Renal pelvis (tissue), 12 donors: ENCODE data around the gene ATG5. TPM values are rescaled to one million over a fixed set of nuclear protein-coding genes. Genes with fewer than 3 reads are reported as not detected.
A peak's percentile ranks its signal among the peaks of the same experiment; 100 is the strongest.

Source experiments
- DNase-seq: peaks from one replicate; pipeline ENCODE4 v3.0.0-alpha.2; 2013
- long read RNA-seq, 16 experiments: transcript quantifications; one replicate each; lab custom pipeline, GENCODE V29; 2026
- polyA plus RNA-seq, 3 donors: library from polyadenylated mRNA; unstranded; fragments of 120-200 nt; gene quantifications; one replicate each; pipeline ENCODE4 v1.2.1, GENCODE V29; 2013; ENCODE audit not compliant: insufficient read length in 3 of 3

Gene ATG5
- 10 to 100 TPM; 43.9 to 49.6 (median 46.1) TPM for polyA plus RNA-seq
- long read RNA-seq, donor 1, partial matches to known transcripts, result 0 of 5 reads
- long read RNA-seq, donor 1, other reads (novel, unspliced or antisense), result 0 of 5 reads
- long read RNA-seq, donor 2, transcript ATG5-204 (8 exons, 3,216 nt), result major isoform, 12 of 16 reads
- long read RNA-seq, donor 2, partial matches to known transcripts, result 0 of 16 reads
- long read RNA-seq, donor 2, other reads (novel, unspliced or antisense), result 0 of 16 reads
- long read RNA-seq, donor 3, transcript ATG5-204 (8 exons, 3,216 nt), result major isoform, 16 of 23 reads
- long read RNA-seq, donor 3, partial matches to known transcripts, result 0 of 23 reads
- long read RNA-seq, donor 3, other reads (novel, unspliced or antisense), result 0 of 23 reads
- long read RNA-seq, donor 4, transcript ATG5-204 (8 exons, 3,216 nt), result major isoform, 13 of 17 reads
- long read RNA-seq, donor 4, partial matches to known transcripts, result 0 of 17 reads
- long read RNA-seq, donor 4, other reads (novel, unspliced or antisense), result 0 of 17 reads
- long read RNA-seq, donor 5, transcript ATG5-204 (8 exons, 3,216 nt), result major isoform, 9 of 12 reads
- long read RNA-seq, donor 5, partial matches to known transcripts, result 0 of 12 reads
- long read RNA-seq, donor 5, other reads (novel, unspliced or antisense), result 0 of 12 reads
- long read RNA-seq, donor 6, transcript ATG5-204 (8 exons, 3,216 nt), result major isoform, 5 of 9 reads
- long read RNA-seq, donor 6, partial matches to known transcripts, result 0 of 9 reads
- long read RNA-seq, donor 6, other reads (novel, unspliced or antisense), result 0 of 9 reads
- long read RNA-seq, donor 7, transcript ATG5-204 (8 exons, 3,216 nt), result major isoform, 15 of 18 reads
- long read RNA-seq, donor 7, partial matches to known transcripts, result 0 of 18 reads
- long read RNA-seq, donor 7, other reads (novel, unspliced or antisense), result 0 of 18 reads
- long read RNA-seq, donor 8, transcript ATG5-204 (8 exons, 3,216 nt), result major isoform, 9 of 12 reads
- long read RNA-seq, donor 8, partial matches to known transcripts, result 0 of 12 reads
- long read RNA-seq, donor 8, other reads (novel, unspliced or antisense), result 0 of 12 reads
- long read RNA-seq, donor 9, transcript ATG5-204 (8 exons, 3,216 nt), result major isoform, 15 of 19 reads
- long read RNA-seq, donor 9, partial matches to known transcripts, result 0 of 19 reads
- long read RNA-seq, donor 9, other reads (novel, unspliced or antisense), result 0 of 19 reads
- long read RNA-seq, donor 10, transcript ATG5-204 (8 exons, 3,216 nt), result major isoform, 7 of 9 reads
- long read RNA-seq, donor 10, partial matches to known transcripts, result 0 of 9 reads
- long read RNA-seq, donor 10, other reads (novel, unspliced or antisense), result 0 of 9 reads
- long read RNA-seq, donor 11, transcript ATG5-204 (8 exons, 3,216 nt), result major isoform, 5 of 6 reads
- long read RNA-seq, donor 11, partial matches to known transcripts, result 0 of 6 reads
- long read RNA-seq, donor 11, other reads (novel, unspliced or antisense), result 0 of 6 reads
- long read RNA-seq, donor 12, transcript ATG5-204 (8 exons, 3,216 nt), result major isoform, 17 of 22 reads
- long read RNA-seq, donor 12, partial matches to known transcripts, result 0 of 22 reads
- long read RNA-seq, donor 12, other reads (novel, unspliced or antisense), result 0 of 22 reads
- long read RNA-seq, donor 13, transcript ATG5-204 (8 exons, 3,216 nt), result major isoform, 10 of 11 reads
- long read RNA-seq, donor 13, partial matches to known transcripts, result 0 of 11 reads
- long read RNA-seq, donor 13, other reads (novel, unspliced or antisense), result 0 of 11 reads
- long read RNA-seq, donor 14, transcript ATG5-204 (8 exons, 3,216 nt), result major isoform, 17 of 23 reads
- long read RNA-seq, donor 14, partial matches to known transcripts, result 0 of 23 reads
- long read RNA-seq, donor 14, other reads (novel, unspliced or antisense), result 0 of 23 reads
- long read RNA-seq, donor 15, transcript ATG5-204 (8 exons, 3,216 nt), result major isoform, 15 of 18 reads
- long read RNA-seq, donor 15, partial matches to known transcripts, result 0 of 18 reads
- long read RNA-seq, donor 15, other reads (novel, unspliced or antisense), result 0 of 18 reads
- long read RNA-seq, donor 16, transcript ATG5-204 (8 exons, 3,216 nt), result major isoform, 14 of 17 reads
- long read RNA-seq, donor 16, partial matches to known transcripts, result 0 of 17 reads
- long read RNA-seq, donor 16, other reads (novel, unspliced or antisense), result 0 of 17 reads

DNA sequence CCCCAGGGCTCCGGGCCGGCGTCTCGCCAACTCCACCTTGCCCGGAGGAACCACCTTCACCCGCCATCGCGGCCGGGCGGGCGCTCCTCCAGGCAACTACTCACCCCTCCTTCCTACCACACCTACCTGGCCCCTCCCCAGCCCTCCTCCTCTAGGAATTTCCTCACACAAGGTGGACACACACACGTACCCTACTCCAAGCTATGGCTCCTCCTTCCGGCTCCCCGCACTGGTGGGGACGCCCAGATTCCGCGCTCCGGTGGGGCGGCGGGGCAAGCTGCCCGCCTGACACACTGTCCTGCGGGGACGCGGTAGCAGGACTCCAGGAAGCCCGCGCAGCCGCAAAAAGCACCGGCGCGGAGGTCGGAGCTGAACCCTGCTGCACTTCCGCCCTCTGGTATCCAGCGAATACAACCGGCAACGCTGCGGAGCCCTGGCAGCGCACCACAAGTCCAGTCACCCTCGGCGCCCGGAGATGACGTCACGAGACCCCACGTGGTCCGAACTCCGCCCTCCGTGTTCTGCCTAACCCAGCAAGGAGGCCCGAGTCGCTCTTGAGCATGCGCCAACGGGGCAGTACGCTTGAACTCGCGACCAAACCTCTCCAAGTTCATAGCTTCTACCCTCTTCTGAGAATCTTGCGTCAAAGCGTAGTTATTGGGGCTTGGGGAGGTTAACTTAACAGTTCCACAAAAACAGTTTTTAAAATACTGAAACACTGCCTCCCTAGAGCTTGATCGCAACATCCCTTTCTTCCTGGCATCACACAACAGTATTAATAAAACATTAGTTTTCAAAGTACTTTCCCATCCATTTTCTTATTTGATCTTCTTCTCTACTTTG is at the start of gene ATG5:
TSS of gene ATG5 (minus strand) at position 425 of the 843 bp plus-strand sequence. CDS start 9,552 bp downstream, outside the sequence.
- DNase-seq, result peak; percentile 98

DNA sequence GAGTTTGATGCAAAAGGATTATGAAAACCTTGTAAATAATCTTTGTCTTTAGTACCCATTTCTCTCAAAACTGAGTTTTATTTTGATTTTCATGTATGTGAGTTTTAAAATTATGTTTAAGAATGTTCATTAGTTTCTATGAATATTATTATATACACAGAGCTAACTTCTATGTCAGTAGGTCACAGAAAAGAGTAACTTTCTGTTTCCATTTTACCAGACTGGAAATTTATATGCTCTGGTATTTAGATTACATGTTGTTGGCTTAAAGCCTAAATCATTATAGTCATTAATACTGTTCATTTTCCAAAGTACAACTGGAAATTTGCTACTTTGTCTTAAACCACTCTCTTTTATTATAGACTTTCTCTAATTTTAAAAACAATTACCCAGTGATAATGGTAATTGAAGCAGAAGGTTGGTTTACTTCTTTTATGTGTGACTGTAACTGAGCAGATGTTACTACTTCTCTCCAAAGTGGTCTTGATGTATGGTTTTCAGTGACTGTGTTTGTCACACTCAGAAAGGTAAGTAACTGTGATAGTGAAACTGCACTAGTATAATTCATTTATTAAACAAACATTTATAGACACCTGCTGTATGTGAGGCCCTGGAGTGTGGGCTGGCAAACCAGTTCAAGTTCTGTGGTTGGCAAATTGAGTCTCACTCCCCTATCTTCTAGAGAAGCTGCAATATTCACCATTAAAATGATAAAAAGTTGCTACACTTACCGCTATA is 48.1 kb upstream of the ATG5 start:
- no peak for DNase-seq

DNA sequence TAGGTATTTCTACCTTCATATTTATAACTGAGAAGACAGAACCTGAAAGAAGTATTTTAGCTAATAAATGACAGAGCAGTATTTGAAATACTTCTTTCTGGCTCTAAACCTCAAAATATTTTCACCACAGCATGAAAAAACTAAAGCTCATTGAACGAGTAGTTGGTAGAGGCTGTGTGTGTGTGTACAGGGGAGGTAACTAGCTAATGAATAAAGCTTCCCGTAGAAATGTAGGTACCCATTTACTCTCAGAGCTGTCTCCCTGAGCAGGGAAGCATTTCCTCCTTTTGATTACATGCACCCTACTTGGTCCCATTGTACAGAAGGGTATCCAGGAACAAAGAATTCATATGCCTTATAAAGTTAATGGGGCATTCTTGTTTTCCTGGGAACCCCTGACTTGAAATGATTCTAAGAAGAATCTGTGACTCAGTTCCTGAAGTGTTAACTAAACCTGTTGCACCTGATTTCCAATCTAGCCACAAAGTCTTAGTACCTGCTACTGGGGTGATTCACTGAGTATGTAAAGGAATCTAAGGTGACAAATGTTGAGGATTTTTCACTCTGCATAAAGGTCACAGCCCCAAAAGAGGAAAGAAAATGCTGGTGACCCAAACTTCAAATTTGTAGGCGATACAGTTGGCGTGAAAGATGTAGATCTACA is 47.4 kb upstream of the ATG5 start:
- DNase-seq, result no peak

DNA sequence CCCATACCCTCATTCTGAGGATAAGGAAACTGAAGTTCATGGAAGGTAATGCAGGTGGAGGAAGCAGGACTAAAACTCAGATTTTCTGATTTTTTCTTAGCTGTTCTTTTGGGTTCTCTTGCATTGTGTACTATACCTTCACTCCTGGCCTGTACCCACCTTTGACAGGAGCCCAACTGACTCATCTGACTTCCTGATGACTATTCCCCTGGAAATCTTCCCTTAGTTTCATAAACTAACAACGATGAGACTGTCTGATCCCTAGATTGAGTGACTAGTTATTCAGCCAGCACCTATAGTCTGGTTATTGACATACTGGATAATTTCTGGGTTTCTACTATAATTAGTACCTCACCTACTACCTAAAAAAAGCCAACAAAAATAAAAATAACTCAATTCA is 45.1 kb upstream of the ATG5 start:
- DNase-seq, result no peak

DNA sequence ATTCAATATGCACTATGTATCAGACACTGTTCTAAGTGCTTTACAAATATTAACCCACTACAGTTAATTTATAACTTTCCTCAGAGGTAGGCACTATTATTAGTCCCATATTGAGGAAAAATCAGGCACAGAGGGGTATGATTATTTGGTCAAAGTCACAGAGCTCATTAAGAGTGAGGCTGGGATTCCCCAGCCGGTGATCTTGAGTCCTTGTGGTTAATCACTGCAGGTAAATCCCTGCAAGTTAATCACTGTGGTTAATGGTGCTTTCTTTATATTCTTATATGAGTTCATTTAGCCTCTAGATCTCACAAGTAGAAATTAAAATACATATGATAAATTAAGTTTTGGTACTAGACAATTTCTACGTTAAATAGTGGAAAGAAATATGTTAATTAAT is 44.2 kb upstream of the ATG5 start:
- no peak for DNase-seq

DNA sequence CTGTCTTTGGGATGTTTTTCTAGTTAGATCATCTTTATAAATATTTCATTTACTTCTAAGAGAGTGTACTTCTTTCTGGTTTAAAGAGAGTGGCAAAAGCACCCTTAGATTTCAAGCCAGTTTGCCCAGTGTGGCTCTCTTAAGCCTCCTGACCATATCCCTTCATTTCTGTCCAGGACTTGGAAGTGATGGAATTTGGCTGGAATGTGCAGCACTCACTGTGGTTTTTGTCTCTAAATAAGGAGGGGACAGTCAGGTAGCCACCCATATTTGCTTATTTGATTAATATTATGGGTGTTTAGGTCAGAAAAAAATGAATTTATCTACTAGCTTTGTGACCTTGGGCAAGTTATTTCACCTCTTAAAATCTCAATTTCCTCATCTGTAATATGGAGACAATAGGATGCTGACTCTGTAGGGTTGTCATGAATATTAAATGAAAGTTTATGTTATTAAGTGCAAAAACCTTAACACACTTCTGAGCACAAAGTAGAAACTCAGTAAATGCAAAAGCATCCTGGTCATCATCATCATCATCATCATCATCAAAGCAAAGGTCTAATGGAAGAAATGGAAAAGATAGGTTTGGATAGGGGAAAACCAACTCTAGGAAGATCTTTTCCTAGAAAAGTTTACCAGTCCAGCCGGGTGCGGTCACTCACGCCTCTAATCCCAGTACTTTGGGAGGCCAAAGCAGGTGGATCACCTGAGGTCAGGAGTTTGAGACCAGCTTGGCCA is 38.0 kb upstream of the ATG5 start:
- DNase-seq, result no peak

DNA sequence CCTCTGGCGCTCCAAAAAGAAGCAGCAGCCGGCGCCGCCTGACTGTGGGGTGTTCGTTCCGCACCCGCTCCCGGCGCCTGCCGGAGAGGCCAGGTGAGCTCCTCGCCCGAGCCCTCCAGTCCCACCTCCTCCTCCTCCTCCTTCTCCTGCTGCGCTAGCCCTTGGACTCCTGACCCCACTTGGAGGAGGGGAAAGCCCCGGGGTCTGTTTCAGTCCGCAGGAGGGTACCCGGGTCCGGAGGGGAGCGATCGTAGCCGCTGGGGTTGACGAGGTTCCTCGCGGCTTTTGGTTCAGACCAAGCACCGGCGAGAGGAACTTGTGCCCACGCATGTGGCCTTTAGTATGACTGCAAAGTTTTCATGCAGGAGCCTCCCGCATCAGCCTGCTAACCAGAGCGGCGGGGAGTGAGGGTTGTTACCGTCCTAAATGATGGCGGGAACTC is 35.5 kb upstream of the ATG5 start:
- no peak for DNase-seq

DNA sequence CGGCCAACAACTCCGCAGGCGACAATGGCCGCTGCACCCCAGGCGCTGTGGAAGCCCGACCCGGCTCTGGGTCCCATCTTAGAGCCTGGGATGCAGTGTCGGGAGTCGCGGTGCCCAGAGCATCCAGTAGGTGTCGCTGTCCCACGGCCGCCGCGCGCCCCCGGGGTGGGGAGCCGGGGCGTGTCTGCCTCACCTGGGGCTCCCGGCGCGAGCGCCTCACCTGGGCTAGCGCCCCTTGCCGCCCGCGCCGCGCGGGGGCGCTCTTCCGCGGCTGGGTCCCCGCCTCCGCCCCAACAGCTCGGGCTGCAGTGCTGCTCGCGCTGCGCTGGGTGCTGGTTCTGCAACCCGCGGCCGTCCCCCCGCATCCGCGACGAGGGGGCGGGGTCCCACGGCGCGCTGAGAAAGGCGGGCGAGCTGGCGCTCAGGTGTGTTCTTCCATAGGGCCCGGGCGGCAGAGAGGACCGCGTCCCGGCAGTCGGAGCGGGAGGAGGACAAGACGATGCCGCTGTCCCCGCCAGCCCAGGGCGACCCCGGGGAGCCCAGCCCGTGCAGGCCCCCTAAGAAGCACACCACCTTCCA is 34.9 kb upstream of the ATG5 start, which contains the start of gene CRYBG1:
TSS of gene CRYBG1 (plus strand) at position 308 of the 579 bp plus-strand sequence. CDS start at position 500, 192 bp downstream.
- DNase-seq, result peak; percentile 64

DNA sequence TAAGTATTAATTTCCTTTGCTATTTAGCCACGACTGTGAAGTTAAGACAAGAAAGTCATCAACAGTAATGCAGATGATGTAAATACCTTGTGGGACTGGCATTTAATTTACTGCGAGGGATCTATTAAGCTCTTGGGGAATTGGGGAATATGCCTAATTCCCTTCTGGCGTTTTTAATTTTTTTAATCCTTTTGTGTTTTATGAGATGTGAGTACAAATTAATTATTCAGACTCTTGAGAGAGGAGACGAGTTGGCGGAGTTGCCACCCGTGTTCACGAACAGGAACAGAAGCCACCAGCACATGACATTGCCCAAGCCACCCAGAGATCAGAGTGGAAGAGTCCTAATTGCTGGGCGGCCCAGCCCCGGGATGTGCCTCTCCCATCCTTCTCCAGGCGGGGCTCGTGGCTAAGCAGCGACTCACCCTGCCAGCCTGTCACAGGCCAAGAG is 34.4 kb upstream of the ATG5 start:
- no peak for DNase-seq

DNA sequence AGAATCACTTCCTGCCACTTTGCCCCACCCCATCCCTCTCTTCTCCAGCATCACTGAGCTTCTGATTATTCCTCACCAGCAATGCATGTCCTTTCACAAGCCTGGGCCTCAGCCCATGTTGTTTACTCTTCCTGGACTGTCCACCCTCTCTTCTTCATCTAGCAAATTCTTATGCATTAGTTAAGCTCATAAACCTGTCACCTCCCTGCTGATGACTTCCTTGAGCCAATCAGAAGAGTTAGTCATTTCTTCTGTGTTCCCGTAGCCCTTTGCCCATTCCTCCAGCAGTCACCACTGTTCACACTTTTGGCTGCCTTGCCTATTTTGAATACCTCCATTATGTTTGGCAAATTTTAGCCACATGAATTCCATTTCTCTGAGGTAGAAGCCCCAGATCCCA is 30.8 kb upstream of the ATG5 start:
- no peak for DNase-seq

DNA sequence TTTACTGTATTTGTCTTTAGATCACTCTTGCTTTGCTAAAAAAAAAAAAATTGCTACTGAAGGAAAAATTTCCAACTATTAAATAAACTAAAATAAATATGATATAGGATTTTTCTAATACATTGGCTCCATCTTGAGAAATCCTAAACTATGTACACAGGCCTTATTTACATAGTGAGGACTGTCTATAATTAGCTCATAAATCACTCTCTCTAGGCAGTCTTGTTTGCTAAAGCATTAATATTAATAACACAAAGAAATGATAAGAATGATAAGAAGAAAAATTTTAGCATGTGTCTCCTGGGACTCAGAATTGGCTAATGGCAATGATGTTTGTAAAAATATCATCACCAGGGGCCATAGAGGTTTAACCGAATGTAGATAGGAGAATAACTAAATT is 21.7 kb upstream of the ATG5 start:
- DNase-seq, result no peak

DNA sequence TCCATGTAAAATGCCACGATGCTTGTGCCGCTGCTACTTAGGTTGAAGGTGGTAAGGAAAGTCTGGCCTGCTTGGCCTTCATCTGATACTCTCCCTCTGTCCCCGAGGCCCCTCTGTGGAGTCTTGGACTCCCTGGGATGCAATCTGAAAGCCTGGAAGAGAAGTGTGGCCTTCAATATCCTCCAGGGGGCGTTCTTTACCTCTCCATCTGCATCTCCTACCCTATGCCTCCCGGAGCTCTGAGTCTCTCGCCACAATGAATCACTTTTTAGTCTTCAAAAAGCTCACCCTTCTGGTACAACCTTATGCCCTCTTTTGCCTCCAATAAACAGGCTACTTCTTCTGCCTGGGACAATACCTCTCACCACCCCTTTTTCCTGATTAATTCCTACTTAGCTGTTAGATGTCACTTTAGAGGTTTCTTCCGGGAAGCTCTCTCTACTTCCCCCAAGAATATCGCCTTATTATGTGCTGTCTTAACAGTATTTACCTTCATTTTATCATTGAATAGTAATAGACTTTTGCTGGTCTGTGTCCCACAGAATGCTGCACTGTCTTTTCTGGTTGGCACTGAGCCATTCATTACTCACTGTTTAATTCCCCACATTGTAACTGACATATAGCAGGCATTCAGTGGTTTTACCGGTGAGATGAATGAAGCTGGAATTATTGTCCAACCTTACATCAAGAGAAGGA is 13.9 kb upstream of the ATG5 start:
- no peak for DNase-seq

DNA sequence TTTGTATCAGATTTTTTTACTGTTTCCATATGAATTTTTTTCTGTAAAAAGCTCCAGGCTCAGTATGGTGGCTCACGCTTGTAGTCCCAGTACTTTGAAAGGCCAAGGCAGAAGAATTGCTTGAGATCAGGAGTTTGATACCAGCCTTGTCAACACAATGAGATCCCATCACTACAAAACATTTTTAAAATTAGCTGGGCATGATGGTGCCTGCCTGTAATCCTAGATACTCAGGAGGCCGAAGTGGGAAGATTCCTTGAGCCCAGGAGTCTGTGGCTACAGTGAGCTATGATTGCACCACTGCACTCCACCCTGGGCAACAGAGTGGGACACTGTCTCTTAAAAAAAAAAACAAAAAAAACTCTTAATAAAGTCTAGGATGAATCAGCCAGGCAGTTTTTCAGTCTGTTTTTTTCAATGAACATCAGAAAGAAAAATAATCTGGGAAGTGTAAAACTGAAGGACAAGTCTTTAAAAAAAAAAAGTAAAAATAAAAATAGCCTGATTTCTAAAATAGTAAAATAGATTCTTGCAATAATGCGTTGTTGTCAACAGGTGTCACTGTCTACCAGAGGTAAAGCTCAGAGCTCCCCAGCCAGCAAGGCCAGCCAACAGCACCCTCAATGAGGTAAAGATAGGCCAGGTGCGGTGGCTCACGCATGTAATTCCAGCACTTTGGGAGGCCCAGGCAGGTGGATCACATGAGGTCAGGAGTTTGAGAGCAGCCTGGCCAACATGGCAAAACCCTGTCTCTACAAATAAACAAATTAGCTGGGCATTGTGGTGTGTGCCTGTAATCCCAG is 9.3 kb upstream of the ATG5 start:
- DNase-seq, result peak; percentile 31

DNA sequence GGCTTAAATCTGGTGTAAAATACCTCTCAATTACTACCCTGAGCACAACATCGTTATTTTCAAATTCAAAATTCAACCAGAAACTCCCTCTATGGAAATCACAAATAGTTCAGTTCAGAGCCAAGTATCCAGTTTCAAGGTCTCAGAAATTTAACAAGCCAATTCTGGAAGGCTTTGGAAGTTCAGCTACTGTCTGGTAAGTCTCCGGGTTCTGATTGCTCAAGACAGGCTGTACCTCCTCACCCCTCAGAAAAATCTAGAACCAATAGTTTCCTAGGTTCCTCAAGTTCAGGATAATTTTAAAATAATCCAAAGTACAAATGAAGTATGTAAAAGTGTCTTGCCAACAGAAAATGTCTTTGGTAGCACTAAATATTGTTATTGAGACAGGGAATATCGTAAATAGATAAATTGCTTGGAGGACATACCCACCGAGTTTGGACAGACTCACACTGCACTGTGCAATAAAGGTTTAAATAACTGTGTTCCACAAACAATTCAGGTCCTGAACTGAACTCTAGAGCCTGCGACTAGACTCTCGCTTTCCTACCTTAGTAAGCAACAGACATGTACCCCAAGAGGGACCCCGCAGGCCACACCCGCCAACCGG is 729 bp downstream of the ATG5 start:
- DNase-seq, result no peak
